HUES64 (cell line): ENCODE measurements around the gene NPAS1.

Experiments
- H3K27ac ChIP-seq: 2 replicates; pipeline ENCODE4 v1.7.0; 2013; ENCODE audit warnings: low read depth, low read length, inconsistent platforms
- H3K27me3 ChIP-seq: 2 replicates; pipeline ENCODE4 v1.6.1; 2013; ENCODE audit warnings: mild to moderate bottlenecking, low read length; ENCODE audit not compliant: insufficient read depth
- H3K36me3 ChIP-seq: 2 replicates; pipeline ENCODE4 v1.6.1; 2013; ENCODE audit warnings: mild to moderate bottlenecking, low read length; ENCODE audit not compliant: insufficient read depth
- H3K4me1 ChIP-seq: 2 replicates; pipeline ENCODE4 v1.6.1; 2013; ENCODE audit warnings: mild to moderate bottlenecking, low read length, moderate library complexity; ENCODE audit not compliant: insufficient read depth
- H3K4me3 ChIP-seq: 2 replicates; pipeline ENCODE4 v1.5.1; 2013; ENCODE audit warnings: mild to moderate bottlenecking, low read length, moderate library complexity
- H3K9ac ChIP-seq: 2 replicates; pipeline ENCODE4 v1.6.1; 2013; ENCODE audit warnings: mild to moderate bottlenecking, low read depth, low read length
- H3K9me3 ChIP-seq: 2 replicates; pipeline ENCODE4 v1.6.1; 2013; ENCODE audit warnings: low read depth, low read length; ENCODE audit not compliant: insufficient read depth
- WGBS: fragments of 150-250, 120-280 bp; methylation state at CpG from one replicate; pipeline ENCODE4 v1.1.7; 2013; ENCODE audit warnings: missing lambda C conversion rate; 5-methylcytosine and 5-hydroxymethylcytosine counted together

NPAS1 gene

GRCh38 chr19:47086280-47086679 lies 66.6 kb downstream of the NPAS1 start:
- H3K9me3 ChIP-seq = no peaks in the 10 kb centered on the region
- H3K36me3 ChIP-seq = peaks cover 95% of the 10 kb centered on the region
- no peaks in the 10 kb centered on the region for H3K4me1 ChIP-seq
- H3K4me3 ChIP-seq = no peak overlapping the region
- H3K27ac ChIP-seq = no peak overlapping the region
- no peaks in the 10 kb centered on the region for H3K27me3 ChIP-seq
- no peak overlapping the region for H3K9ac ChIP-seq
- 98% methylated on average over 17 of the region's 17 CpGs for WGBS

- 97% methylated on average over 21 of the region's 21 CpGs for WGBS
- H3K27me3 ChIP-seq = no peaks in the 10 kb centered on the region
- no peak overlapping the region for H3K4me3 ChIP-seq
- no peak overlapping the region for H3K27ac ChIP-seq
- H3K9ac ChIP-seq = no peak overlapping the region
- no peaks in the 10 kb centered on the region for H3K4me1 ChIP-seq
- peaks cover 91% of the 10 kb centered on the region for H3K36me3 ChIP-seq
- no peaks in the 10 kb centered on the region for H3K9me3 ChIP-seq
Observed at GRCh38 chr19:47089767-47090350, 70.2 kb downstream of the NPAS1 start.

GRCh38 chr19:47093254-47093653 lies 73.6 kb downstream of the NPAS1 start:
- H3K4me3 ChIP-seq = no peak overlapping the region
- H3K9me3 ChIP-seq = no peaks in the 10 kb centered on the region
- no peak overlapping the region for H3K9ac ChIP-seq
- H3K4me1 ChIP-seq = peaks cover 19% of the 10 kb centered on the region
- H3K27me3 ChIP-seq = no peaks in the 10 kb centered on the region
- no peak overlapping the region for H3K27ac ChIP-seq
- WGBS = 95% methylated on average over 5 of the region's 5 CpGs
- peaks cover 69% of the 10 kb centered on the region for H3K36me3 ChIP-seq

GRCh38 chr19:47093841-47094240 lies 74.2 kb downstream of the NPAS1 start:
- H3K36me3 ChIP-seq = peaks cover 63% of the 10 kb centered on the region
- 95% methylated on average over 10 of the region's 10 CpGs for WGBS
- no peaks in the 10 kb centered on the region for H3K9me3 ChIP-seq
- H3K9ac ChIP-seq = no peak overlapping the region
- no peaks in the 10 kb centered on the region for H3K27me3 ChIP-seq
- H3K27ac ChIP-seq = no peak overlapping the region
- peaks cover 22% of the 10 kb centered on the region for H3K4me1 ChIP-seq
- no peak overlapping the region for H3K4me3 ChIP-seq

GRCh38 chr19:47094557-47095475 lies 75.2 kb downstream of the NPAS1 start:
- WGBS = 94% methylated on average over 15 of the region's 15 CpGs
- H3K27me3 ChIP-seq = no peaks in the 10 kb centered on the region
- H3K9me3 ChIP-seq = no peaks in the 10 kb centered on the region
- H3K4me3 ChIP-seq = no peak overlapping the region
- peaks cover 55% of the 10 kb centered on the region for H3K36me3 ChIP-seq
- peak overlapping the region; percentile 51; the same call in 1 of the 2 replicates for H3K9ac ChIP-seq
- 0 out of 2 replicates have a peak overlapping the region, but pooled peaks have one; percentile 45 for H3K27ac ChIP-seq
- peaks cover 23% of the 10 kb centered on the region for H3K4me1 ChIP-seq
